ENCODE results near the gene C9orf43. TPM values are rescaled to one million over a fixed set of nuclear protein-coding genes. Genes with fewer than 3 reads are reported as not detected.

The C9orf43 gene
- total RNA-seq, 3 donors from 2014 or later, result 0.20 to 0.55 TPM; not detected in 1

- H3K9me3 ChIP-seq, result no peaks in the 10 kb centered on the region
- intact Hi-C loops (cut with DNase I, micrococcal nuclease), result no loop called here
- no peak for DNase-seq
- no peak for TF ChIP-seq CTCF (IDR thresholded peaks at IDR 0.05)
- no peaks in the 10 kb centered on the region for H3K4me1 ChIP-seq (ENCODE audit: low read depth)
- no peak overlapping the region for H3K4me3 ChIP-seq
- no peak for ATAC-seq
- no peaks in the 10 kb centered on the region for H3K36me3 ChIP-seq (ENCODE audit: low read depth)
Observed at GRCh38 chr9:113421726-113422125, 11.2 kb downstream of the C9orf43 start.

- DNase-seq, result no peak
- ATAC-seq, result no peak
- TF ChIP-seq CTCF (IDR thresholded peaks at IDR 0.05), result no peak
- intact Hi-C loops (cut with DNase I, micrococcal nuclease), result no loop called here
- H3K4me1 ChIP-seq (ENCODE audit: low read depth), result no peaks in the 10 kb centered on the region
- H3K36me3 ChIP-seq (ENCODE audit: low read depth), result no peaks in the 10 kb centered on the region
- H3K4me3 ChIP-seq, result no peak overlapping the region
- no peaks in the 10 kb centered on the region for H3K9me3 ChIP-seq
Observed at GRCh38 chr9:113425072-113425471, 14.5 kb downstream of the C9orf43 start.

- intact Hi-C loops (cut with DNase I, micrococcal nuclease), result no loop called here
- no peak for ATAC-seq
- Histone ChIP-seq H3K36me3 (ENCODE audit: low read depth) (no peaks in the 10 kb centered on the region), H3K4me1 (ENCODE audit: low read depth) (no peaks in the 10 kb centered on the region), H3K9me3 (no peaks in the 10 kb centered on the region), H3K4me3 (no peak overlapping the region)
- DNase-seq, result no peak
- no peak for TF ChIP-seq CTCF (IDR thresholded peaks at IDR 0.05)
Observed at GRCh38 chr9:113426701-113427100, 16.2 kb downstream of the C9orf43 start.

- intact Hi-C loops (cut with DNase I, micrococcal nuclease), result no loop called here
- DNase-seq (no peak), ATAC-seq (no peak)
- no peaks in the 10 kb centered on the region for H3K36me3 ChIP-seq (ENCODE audit: low read depth)
- no peaks in the 10 kb centered on the region for H3K9me3 ChIP-seq
- H3K4me1 ChIP-seq (ENCODE audit: low read depth), result no peaks in the 10 kb centered on the region
- H3K4me3 ChIP-seq, result no peak overlapping the region
- no peak for TF ChIP-seq CTCF (IDR thresholded peaks at IDR 0.05)
Observed at GRCh38 chr9:113427629-113428028, 17.1 kb downstream of the C9orf43 start.

- H3K9me3 ChIP-seq, result no peaks in the 10 kb centered on the region
- no peak for DNase-seq
- no peak for ATAC-seq
- TF ChIP-seq CTCF (IDR thresholded peaks at IDR 0.05), result no peak
- intact Hi-C loops (cut with DNase I, micrococcal nuclease), result no loop called here
- no peak overlapping the region for H3K4me3 ChIP-seq
- H3K4me1 ChIP-seq (ENCODE audit: low read depth), result no peaks in the 10 kb centered on the region
- no peaks in the 10 kb centered on the region for H3K36me3 ChIP-seq (ENCODE audit: low read depth)
Observed at GRCh38 chr9:113428062-113428615, 17.6 kb downstream of the C9orf43 start.

- Histone ChIP-seq H3K9me3 (no peaks in the 10 kb centered on the region), H3K4me3 (no peak overlapping the region), H3K36me3 (ENCODE audit: low read depth) (no peaks in the 10 kb centered on the region), H3K4me1 (ENCODE audit: low read depth) (no peaks in the 10 kb centered on the region)
- ATAC-seq (no peak), DNase-seq (no peak)
- intact Hi-C loops (cut with DNase I, micrococcal nuclease), result no loop called here
- no peak for TF ChIP-seq CTCF (IDR thresholded peaks at IDR 0.05)
Observed at GRCh38 chr9:113431191-113431590, 20.6 kb downstream of the C9orf43 start.
